K562 treated with DMSO at 1 percent for 48 hours (cell line): Measurements from ENCODE around the gene EIF4E1B. TPM values are rescaled to one million over a fixed set of nuclear protein-coding genes. Genes with fewer than 3 reads are reported as not detected.

Experiments used
- total RNA-seq: library from RNA; unstranded; fragments of 300-600 nt; gene quantifications from 2 replicates; pipeline ENCODE4 v1.2.3, GENCODE V29; 2022; ENCODE audit warnings: low replicate concordance; ENCODE audit errors: extremely low read depth

The EIF4E1B gene
- total RNA-seq: not detected in 2 replicates

GRCh38 chr5:176629853-176630680 is at the start of gene EIF4E1B, which contains the start of gene SNCB:
Gene EIF4E1B (plus strand): TSS chr5:176630675. CDS start chr5:176642788, 12,113 bp downstream.
Gene SNCB (minus strand): TSS chr5:176630534. CDS start chr5:176629654, 880 bp downstream.

DNA sequence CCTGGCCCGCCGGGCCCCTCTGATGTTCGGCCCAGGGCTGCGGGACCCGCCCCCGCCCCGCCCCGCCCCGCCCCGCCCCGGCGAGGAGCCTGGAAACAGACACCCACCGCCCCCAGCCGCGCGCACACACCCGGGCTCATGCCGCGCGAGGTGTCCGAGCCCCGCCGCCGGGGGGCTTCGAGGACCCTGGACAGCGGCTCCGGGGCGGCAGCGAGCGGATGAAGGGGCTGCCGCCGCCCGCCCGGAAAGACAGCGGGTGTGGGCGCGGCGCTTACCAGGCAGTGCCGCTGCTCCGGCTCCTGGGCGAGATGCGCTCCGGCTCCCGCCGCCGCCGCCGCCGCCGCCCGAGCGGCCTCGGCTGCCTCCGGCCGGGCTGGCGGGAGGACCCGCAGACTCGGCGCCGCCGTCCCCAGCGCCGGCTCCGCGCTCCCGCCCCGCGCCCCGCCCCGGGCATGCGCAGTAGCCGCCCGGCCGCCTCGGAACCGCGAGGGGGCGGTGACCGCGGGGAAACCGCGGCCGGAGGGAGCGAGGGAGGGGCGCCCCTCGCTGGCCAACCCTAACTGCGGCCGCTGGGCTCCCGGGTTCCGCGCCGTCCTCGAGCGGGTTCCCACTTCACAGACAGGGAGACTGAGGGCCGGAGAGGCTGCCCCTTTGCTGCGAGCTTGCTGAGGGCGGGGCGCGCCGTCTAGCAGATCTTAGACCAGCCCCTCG is 20.6 kb upstream of the EIF4E1B start, which contains the start of gene GPRIN1:
Gene GPRIN1, minus strand, starts transcription at position 433 of the 711 bp plus-strand sequence. CDS start 10,322 bp downstream, outside the sequence.

DNA sequence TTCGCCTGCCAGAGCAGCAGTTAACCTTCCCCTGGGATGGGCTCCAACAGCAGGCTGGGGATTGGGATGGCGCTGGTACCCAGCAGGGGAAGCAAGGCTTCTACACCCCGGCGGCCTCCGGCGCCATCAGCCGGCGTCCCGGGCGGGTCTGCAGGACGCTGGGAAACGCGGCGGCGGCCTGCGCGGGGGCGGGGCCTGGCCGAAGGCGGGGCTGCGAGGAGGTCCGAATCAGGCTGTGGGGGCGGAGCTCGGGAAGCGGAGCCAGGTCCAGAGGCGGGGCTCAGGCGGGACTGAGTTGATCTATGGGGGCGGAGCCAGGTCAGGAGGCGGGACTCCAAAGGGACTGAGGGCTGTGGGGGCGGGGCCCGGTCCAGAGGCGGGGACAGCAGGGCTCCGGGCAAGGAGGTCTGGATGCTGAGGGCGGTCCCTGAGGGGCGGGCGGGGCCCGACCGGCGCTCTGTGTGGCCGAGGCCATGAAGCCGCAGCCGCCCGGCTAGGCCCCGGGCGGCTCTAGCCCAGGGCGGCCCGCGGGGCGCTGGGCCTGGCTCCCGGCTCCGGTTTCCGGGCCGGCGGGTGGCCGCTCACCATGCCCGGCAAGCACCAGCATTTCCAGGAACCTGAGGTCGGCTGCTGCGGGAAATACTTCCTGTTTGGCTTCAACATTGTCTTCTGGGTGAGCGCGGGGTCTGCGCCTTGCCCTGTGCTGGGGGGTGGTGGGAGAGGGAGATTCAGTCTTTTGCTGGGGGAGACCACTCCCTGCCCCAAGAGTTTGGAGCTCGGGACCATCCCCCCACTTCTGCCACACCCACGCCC is 16.8 kb downstream of the EIF4E1B start, which contains the start of gene TSPAN17:
Gene TSPAN17, plus strand, starts transcription at position 455 of the 813 bp plus-strand sequence. Its CDS starts 132 bp downstream, at position 587.

Other genes with a start within 250 kb of the EIF4E1B start
- not detected in 2 replicates for gene NOP16, start 242.1 kb upstream of the EIF4E1B start, total RNA-seq
- not detected in 2 replicates for gene HIGD2A, start 241.9 kb upstream of the EIF4E1B start, total RNA-seq
- not detected in 2 replicates for gene CLTB, start 214.1 kb upstream of the EIF4E1B start, total RNA-seq
- not detected in 2 replicates for gene FAF2, start 182.3 kb upstream of the EIF4E1B start, total RNA-seq
- gene RNF44, start 93.3 kb upstream of the EIF4E1B start, total RNA-seq: not detected in 2 replicates
- not detected in 2 replicates for gene CDHR2, start 81.3 kb upstream of the EIF4E1B start, total RNA-seq
- not detected in 2 replicates for gene GPRIN1, start 20.5 kb upstream of the EIF4E1B start, total RNA-seq
- not detected in 2 replicates for gene SNCB, start 141 bp upstream of the EIF4E1B start, total RNA-seq
- 164 TPM in 1 of 2 replicates, not detected in the other for gene TSPAN17, start 16.8 kb downstream of the EIF4E1B start, total RNA-seq
- not detected in 2 replicates for gene UNC5A, start 179.9 kb downstream of the EIF4E1B start, total RNA-seq